GM12865 (cell line): ENCODE results near the gene EGFR.

Experiments used
- DNase-seq: peaks from one replicate; pipeline ENCODE4 v3.0.0; 2010; ENCODE audit warnings: low read depth
- H3K4me3 ChIP-seq: 2 replicates; pipeline ENCODE4 v1.5.1; 2011; ENCODE audit warnings: mild to moderate bottlenecking, low read depth, low read length, control low read depth
- CTCF ChIP-seq: IDR thresholded peaks from 2 replicates; pipeline ENCODE4 v1.5.1; 2011; ENCODE audit warnings: low read length, control low read depth, low read depth, inconsistent platforms; ENCODE audit not compliant: insufficient read depth; ENCODE audit errors: missing control alignments

The EGFR gene

GRCh38 chr7:55144333-55145317, 125.8 kb downstream of the EGFR start:
- peak; percentile 10 for TF ChIP-seq CTCF
- no peak overlapping the region for H3K4me3 ChIP-seq
- DNase-seq: no peak

- no peak for DNase-seq
- no peak for TF ChIP-seq CTCF
- no peak overlapping the region for H3K4me3 ChIP-seq
Measured at GRCh38 chr7:55145606-55146005, 126.8 kb downstream of the EGFR start.

DNA sequence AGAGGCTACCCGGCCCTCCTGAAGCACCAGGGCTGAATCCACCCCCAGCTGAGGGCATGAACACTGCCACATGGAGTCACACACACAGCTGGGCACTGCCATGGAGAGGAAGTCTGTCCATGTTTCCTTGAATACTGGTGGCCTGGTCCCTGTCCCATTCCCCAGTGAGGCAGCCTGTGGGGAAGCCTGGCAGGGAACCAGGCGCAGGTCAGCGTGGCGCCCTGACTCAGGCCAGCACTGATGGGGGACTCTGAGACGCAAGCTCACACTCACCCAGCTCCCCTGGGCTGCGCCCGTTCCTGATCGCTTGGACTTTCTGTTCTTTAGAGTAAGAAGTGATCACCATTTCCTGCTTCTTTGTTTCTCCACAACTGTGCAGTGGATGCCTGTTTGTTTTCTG, 128.3 kb downstream of the EGFR start:
- no peak for TF ChIP-seq CTCF
- H3K4me3 ChIP-seq: no peak overlapping the region
- no peak for DNase-seq

DNA sequence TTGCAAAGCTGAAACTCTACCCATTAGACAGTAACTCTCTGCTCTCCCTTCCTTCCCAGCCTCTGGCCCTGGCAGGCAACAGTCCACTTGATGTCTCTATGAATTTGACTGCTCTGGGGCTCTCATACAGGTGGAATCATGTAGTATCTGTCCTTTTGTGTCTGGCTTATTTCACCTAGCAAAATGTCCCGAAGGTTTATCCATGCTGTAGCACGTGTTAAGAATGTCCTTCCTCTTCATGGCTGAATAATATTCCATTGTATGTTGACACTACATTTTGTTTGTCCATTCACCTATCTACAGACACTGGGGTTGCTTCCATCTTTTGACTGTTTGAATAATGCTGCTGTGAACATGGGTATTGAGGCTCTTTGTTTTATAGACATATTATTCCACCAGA, 128.9 kb downstream of the EGFR start:
- no peak for TF ChIP-seq CTCF
- DNase-seq: no peak
- no peak overlapping the region for H3K4me3 ChIP-seq

DNA sequence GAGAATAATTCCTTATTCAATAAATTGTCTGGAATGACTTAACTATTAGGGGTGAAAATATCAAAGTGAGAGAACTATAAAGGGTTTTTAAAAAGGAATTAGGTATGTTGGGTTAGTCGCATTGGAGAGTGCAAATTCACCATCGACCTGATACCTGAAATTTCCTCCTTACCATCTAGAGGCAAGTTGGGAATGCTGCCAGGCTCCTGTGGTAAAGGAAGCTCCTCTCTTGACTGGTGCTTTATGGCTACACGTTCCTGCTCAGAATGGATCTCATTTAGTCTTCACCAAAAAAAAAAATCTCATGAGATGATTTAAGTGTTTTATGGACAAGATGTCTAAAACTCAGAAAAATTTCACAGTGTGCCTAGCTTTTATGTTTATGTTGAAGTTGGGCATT, 129.8 kb downstream of the EGFR start:
- TF ChIP-seq CTCF: no peak
- no peak overlapping the region for H3K4me3 ChIP-seq
- DNase-seq: no peak

DNA sequence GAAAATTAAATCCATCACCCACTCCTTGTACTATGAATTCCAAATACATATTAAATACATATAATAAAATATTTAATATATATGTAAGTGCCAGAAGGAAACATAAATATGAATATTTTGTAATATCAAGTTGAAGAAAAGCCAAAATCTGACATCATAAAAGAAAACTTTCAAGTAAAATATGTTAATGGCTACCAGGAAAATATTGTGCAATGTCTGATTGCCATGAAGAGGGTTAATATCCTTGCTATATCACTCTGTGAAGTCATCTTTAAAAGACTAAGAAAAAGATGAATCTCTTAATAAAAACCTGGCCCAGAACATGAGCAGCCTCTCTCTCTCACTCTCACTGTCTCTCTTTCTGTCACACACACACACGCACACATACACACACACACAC, 130.2 kb downstream of the EGFR start:
- TF ChIP-seq CTCF: no peak
- H3K4me3 ChIP-seq: no peak overlapping the region
- DNase-seq: no peak
